NK-92 (cell line): ENCODE measurements around the gene APEH.
"Not testable (repeated sequence)": the region's sequence is repeated elsewhere in the genome, so short reads cannot be mapped to it uniquely, and the experiment has no call there.

Experiments used
- DNase-seq: peaks from one replicate; lab custom pipeline; 2025; ENCODE audit not compliant: unreplicated experiment; lab: John Stamatoyannopoulos, UW

APEH gene

DNA sequence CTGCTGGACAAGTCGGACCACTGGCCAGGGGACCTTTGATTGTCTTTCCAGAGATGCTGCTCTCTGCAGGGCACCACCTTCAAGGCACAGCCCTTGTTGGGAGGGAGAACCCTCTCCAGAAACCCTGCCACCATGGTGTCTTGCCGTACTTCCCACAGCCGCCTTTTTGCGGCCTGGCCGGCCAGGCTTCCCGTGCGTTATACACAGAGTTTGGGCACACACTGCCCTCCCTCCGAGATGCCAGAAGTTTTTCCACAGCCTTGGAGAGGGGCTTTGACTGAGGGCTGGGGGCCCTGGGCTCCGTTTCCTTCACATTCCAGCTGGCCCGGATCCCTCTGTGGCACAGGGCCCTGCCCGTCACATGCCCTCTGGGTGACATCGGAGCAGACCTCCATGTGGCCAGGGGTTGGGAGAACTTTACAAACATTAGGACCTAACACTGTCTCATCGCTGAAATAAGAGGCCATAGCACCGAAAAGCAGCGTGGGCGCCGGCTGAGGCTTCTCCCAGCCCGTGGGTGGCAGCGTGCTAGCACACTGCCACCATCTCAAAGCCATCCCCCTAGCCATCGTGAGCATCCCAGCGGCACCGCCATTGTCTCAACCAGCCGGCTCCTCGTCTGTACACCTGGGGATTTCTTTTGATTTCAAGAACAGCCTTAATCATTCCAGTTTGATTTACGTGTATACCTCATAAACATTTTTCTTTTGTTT is 6.3 kb upstream of the APEH start:
- no peak for DNase-seq

DNA sequence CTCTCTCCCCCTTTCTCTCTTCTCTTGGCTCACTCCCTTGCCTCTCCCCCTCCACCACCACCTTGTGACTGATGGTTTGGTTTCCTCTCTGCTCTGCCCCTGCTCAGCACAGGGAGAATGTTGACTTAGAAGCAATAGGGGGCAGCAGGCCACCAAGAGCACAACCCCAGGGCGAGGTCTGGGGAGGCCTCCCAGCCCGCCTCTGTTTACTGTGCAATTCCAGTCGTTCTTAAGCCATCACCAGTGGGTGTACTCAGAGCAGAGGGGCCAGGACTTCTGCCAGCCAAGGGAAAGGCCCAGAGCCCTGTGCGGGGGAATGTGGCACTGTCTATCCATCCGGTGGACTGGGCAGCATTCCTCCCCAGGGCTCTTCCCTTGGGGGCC is 5.7 kb upstream of the APEH start:
- no peak for DNase-seq

DNA sequence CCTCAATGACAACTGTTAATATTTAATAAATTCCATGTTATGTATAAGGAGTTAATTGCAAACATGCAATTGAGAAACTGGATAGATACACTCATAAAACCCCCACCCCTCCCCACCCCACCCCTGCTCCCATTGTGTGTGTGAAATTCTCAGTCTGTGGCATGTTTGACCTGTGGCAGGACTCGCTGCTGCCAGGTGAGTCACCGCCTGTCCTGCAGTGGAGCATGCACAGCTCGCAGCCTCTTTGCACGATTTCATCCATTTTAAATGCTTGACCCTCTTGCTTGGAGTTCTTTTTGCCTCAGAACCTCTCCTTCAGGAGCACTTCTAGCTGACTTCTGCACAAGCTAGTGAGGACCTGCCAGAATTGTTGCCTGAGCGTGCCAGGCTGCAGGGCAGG is 5.3 kb upstream of the APEH start:
- DNase-seq: no peak

DNA sequence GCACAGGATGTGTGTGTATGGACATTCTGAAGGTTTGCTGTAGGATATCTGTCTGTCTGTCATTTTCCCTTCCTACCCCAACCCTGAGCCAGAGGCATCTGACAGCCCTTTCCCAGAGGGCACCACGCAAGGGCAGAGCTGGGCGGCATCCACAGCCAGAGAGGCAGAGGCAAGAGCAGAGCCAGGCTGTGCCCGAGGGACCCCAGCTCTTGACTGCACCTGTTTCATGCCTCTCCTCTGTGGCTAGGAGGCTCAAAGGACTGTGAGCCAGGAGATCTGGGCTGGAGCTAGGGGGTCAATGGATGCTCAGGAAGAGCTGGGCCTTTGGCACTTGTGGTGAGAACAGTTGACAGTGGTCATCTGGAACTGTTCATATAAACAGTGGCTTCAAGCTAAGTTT is 4.8 kb upstream of the APEH start:
- DNase-seq: no peak

DNA sequence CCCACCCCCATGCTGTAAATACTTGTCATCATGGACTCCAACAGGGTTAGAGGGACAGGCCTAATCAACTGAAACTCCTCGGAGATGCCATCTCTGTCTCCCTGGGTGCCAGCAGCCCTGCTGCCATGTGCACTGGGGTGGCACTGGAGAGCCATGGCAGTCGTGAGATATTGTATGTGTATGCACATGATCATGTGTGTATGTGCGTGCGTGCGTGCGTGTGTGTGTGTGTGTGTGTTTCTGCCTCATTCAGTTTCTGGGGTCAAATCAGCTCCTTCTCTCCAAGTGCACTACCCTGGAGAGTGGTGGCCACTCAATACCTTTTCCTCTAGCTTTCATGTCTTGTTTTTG is 3.2 kb upstream of the APEH start:
- no peak for DNase-seq

DNA sequence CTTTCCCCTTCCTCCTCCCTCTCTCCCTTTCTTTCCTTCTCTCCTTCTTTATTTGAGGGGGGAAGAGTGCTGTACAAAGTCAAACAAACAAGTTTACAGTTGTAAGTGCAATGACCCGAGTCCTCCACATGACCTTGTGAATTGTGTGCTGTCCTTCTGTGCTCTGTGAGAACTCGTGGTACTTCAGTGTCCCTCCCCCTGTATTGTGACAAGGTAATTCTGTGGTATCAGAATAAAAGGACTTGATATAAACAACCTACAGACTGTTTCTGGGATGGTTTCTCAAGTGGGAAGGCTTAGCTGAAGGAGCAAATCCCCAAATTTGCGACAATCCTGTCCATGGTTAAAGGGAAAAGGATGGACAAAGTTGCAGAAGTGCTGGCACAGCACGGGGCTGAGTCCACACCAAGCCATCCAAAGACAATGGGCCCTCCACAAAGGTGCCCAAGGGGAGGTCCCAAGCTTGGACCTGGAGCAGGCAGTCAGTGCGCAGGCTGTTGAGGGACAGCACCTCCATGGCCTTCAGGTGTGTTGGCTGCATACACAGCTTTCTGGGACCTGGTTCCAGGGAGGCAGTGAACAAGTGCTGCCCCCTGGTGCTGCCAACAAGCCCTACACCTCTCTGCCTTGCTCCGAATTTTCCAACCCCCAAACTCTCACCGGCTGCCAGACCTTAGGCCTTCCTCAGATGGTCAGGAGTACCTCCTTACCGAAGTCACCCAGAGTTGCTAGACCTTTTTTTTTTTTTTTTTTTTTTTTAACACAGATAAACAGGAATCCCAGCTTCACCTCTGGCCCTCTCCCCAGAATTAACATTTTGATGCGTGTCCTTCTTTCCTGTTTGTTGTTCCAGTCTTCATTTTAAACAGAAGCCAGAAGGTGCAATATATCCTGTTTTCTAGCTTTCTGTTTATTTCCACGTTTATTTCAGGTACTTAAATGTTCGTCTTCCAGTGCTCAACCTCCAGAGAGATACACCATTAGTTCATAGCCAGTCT is 2.6 kb upstream of the APEH start:
- no peak for DNase-seq

DNA sequence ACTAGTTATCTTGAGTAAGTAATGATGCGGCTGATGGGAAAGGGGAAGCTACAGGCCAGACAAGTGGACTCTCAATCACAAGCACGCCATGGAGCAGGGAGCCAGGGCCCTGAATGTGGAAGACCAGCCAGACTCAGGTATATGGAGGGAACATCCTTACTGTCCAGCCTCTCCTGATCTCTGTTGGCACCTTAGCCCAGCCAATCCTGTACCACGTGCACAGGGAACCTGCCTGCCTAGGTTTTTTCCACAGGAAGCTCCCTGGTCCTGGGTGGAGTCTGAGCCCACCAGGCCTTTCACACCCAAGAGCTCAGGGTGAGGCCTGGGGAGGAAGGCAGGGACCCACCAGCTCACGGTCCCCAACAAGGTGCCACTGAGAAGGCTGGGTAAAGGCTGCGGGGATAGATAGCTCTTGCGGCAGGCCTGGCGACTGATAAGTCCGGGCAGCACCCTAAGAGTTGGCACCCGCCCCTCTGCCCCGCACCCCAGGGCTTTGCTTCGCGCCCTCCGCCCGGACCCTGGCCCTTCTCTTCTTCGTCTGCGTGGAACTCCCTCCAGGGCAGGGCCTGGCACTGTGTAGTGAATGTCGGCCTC is 933 bp upstream of the APEH start:
- DNase-seq: no peak

DNA sequence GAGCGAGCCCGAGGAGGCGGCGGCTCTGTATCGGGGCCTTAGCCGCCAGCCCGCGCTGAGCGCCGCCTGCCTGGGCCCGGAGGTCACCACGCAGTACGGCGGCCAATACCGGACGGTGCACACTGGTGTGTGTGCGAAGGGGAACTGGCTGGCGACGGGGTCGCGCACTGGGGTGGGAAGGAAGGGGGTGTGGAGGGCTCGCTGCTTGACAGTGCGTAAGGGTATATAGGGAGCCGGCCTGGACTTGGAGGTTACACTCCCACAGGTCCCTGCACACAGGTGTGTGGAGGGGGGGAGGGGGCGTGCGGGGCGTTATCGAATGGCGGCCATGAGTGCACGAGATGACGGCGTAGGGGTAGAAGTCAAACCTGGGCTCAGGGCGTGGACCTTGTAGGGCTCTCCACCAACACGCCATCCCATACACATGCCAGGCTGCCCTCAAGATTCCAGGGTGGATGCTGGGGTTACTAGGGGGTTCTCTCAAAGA is 389 bp downstream of the APEH start:
- DNase-seq: no peak

DNA sequence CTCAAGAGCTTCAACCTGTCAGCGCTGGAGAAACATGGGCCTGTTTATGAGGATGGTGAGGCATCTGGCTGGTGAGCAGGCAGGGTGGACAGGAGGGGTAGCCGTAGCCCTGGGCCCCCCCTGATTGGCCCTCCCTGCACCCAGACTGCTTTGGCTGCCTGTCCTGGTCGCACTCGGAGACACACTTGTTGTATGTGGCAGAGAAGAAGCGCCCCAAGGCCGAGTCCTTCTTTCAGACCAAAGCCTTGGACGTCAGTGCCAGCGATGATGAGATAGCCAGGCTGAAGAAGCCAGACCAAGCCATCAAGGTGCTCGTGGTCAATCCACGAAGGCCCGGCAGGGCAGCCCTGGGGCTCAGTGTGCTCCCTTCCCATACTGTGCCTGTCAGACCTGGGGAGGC is 1.8 kb downstream of the APEH start:
- no peak for DNase-seq

DNA sequence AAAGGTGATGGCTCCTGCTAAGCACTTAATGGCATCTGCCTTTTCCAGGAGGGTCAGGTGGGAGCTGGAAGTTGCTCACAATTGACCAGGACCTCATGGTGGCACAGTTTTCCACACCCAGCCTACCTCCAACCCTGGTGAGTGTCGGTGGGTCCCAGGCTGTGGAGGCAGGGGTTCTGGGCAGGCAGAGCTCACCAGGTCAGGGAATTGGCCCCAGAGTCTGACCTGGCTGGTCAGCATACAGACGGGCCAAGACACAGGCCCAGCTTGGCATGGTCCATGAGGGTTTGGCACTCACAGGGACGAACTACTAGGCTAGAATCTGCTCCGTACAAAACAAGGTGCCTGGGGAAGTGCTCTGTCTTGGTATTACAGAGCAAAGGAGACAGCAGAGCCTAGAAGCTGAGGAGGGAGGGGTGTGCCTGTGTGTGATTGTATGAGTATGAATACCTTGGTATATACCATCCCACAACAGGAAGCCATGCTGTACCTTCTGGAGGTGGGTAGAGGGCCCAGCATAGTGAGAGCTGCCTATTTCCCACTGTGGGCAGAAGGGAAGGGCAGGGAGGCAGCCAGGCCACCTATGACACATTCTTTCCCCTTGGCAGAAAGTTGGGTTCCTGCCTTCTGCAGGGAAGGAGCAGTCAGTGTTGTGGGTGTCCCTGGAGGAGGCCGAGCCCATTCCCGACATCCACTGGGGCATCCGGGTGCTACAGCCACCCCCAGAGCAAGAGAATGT is 6.5 kb downstream of the APEH start:
- no peak for DNase-seq

DNA sequence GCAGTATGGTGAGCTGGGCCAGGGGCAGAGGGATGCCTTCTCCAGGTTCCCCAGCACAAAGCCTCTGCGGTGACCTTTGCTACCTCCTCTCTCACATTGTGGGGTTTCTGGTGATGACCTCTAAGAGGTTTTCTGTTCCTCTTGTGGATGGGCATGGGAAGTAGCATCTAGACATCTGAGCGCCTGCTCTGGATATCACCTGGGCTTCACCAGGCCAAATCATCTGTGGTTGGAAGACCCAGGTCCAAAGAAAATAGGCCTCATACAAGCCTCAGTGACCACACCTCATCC is 7.0 kb downstream of the APEH start:
- no peak for DNase-seq

DNA sequence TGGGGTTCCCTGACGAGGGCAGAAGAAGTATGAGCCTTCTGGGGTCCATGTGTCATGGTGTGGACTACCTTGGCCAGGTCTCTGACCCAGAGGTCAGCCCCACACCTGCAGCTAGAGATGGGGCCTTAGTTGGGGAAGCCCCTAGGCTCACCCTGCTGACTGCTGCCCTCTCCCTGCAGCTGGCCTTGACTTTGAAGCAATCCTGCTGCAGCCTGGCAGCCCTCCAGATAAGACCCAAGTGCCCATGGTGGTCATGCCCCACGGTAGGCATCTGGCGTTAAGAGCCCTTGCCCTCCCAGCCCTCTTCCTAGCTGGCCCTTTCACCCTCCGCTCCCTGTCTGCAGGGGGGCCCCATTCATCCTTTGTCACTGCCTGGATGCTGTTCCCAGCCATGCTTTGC is 7.4 kb downstream of the APEH start:
- DNase-seq: no peak

DNA sequence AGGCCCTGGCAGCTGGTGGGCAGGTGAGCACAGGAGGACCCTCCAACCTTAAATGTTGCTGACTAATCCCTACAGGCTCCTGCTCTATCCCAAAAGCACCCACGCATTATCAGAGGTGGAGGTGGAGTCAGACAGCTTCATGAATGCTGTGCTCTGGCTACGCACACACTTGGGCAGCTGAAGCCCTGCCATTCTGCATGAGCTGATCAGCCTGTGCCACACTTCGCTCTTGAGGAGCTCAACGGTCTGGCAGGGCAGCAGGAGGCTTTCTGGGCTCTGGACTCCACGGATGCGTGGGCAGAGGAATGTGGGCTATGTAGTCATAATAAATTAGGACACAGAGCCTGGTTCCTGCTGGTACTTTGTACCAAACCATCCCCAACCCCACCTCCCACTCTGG is 9.0 kb downstream of the APEH start:
- DNase-seq: no peak

DNA sequence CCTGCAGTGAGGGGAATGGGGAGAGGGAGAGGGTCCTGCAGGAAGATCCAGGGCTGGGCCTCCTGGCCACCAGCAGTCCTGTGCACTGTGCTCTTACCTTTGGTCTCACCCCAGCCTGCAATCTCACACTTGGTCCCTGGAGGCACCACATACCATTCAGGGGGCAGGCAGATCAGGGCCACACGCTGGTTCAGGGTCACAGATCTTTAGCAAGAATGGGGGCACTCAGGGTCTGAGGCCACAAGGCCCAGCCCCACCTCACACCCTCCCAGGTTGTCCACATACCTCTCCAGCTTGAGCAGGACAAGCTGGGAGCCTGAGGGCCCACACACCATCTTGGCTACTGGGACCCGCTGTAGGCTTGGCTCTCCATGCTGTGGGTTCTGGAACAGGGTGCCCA is 10.3 kb downstream of the APEH start:
- not testable (repeated sequence) for DNase-seq

DNA sequence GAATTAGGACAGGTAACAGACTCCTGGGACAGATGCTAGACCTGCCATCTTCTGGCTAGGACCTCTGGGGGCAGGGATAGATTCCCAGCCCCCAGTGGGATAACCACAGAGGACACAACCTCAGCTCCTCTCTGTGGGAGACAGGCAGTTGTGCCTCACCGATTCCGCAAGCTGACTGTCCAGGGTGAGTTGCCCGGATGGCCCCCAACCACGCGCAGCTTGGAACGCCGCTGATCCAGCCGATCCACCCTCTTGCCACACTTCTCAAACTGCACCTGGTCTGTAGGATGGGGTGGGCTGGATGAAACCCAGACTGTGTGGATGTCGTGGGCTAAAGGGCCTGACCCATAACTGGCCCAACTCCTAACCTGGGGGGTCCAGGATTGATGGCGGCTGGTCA is 11.0 kb downstream of the APEH start:
- DNase-seq: not testable (repeated sequence)

DNA sequence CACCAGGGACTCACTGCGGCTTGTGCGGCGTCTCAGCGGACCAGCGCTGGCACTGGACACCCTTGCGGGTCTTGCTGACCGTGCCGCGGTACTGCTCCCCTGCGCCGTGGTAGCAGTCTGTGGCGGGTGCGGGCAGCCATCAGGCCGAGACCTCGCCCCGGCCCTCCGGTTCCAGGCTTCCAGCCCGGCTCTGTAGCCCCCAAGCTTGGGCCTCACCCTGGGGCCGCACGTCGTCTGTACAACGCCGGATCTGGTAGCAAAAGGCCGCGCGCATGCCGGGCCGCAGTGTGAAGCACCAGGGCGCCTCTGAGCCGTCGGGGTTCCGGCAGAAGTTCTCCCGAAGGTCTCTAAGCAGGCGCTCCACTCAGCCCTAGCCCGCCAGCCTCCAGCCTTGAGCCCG is 11.7 kb downstream of the APEH start:
- not testable (repeated sequence) for DNase-seq

DNA sequence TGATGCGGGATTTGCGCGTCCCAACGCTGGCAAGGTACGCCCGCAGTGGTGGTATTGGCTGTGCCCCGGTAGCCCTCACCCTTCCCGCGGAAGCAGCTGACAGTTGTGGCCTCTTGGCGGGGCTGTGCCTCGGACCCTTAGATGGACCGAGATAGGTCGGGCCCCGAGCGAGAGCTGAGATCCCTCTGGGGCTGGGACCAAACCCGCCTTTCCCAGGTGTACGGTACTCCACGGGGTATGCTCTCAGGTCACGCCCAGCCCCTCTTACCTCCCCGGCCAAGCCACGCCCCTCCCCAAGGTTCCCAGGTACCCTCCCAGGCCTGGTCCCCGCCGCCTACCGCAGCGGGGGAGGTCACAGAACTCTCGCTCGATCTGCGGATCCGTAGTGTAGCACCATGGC is 12.2 kb downstream of the APEH start:
- DNase-seq: not testable (repeated sequence)

DNA sequence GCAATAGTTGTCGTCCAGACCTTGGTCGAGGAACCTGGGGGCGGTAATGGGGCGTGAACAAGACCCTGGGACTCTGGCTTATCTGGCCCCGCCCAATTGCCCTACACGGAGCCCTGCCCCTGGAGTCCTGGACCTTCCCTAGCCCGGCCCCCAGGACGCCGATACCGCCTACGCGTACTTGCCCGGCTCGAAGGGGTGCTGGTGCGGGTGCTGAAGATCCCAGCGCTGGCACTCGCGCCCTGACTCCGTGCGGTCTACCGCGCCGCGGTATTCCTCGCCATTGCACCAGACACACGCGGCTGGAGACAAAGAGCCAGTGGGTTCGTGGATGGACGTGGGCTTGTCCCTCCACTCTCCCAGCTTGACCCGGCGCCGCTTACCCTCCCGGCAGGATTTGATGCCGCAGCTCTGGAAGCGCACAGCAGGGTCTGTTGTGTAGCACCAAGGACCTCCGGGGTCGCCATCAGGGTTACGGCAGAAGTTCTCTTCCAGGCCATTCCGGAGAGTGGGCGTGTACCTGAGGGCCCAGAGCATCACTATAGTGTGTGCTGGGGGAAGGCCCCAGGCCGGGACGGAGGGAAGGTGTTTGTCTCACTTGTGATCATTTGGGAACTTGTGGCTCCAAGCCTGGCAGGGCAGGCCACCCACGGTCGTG is 12.7 kb downstream of the APEH start:
- not testable (repeated sequence) for DNase-seq

DNA sequence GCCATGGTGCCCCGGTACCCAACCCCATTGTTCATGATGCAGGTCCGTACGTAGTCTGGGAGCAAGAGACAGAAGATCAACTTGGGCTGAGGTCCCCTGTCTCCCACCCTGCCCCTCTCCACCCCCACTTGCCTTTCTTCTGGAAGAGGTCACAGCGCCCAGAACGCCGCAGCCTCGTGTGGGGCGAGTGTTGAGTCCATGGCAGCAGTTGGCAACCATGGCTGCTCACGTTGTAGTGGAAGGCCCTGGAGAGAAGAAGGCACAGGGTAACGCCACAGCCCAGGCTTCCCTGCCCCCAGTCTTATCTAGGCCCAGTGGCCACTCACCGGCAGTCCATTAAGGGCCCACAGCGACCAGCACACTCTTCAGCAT is 13.3 kb downstream of the APEH start:
- not testable (repeated sequence) for DNase-seq

DNA sequence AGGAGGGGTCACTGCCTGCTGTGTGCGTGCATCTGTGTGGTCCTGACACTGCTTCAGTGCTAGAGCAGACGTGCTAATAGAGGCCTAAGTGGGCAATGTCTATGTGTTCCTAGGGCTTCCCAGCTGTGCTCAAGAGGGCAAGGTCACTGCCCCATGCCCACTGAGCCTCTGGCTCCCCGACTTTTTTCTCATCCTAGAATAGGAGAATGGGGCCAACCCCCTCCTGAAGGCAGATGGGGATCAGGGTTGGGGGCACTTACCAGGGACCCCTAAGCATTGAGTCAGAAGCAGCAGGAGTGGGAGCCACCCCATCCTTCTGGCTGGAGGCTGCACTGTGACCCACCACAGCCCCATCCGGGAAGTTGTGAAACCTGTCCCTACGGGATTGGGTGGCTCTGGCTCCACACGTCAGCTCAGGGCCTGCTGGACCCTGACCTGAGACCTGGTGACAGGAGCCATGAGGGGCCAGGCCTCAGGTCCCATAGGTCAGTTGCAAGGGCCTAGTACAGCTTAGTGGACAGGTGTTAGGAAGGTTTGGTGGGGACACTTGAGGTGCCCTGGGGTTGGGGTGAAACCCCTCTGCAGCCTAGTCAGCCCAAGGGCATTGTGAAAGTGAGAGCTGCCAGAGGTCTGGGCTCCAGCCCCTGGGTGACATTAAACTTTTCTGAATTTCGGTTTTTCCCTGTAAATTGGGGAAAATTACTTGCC is 14.3 kb downstream of the APEH start:
- DNase-seq: not testable (repeated sequence)
